HG03432 (cell line): ENCODE measurements around the gene COPG1.

Experiments
- ATAC-seq: cut with Tn5 transposase; IDR thresholded peaks from one replicate; pipeline ENCODE4 v1.9.1; 2021; ENCODE audit warnings: mild to moderate bottlenecking, moderate library complexity; ENCODE audit not compliant: unreplicated experiment

The COPG1 gene

DNA sequence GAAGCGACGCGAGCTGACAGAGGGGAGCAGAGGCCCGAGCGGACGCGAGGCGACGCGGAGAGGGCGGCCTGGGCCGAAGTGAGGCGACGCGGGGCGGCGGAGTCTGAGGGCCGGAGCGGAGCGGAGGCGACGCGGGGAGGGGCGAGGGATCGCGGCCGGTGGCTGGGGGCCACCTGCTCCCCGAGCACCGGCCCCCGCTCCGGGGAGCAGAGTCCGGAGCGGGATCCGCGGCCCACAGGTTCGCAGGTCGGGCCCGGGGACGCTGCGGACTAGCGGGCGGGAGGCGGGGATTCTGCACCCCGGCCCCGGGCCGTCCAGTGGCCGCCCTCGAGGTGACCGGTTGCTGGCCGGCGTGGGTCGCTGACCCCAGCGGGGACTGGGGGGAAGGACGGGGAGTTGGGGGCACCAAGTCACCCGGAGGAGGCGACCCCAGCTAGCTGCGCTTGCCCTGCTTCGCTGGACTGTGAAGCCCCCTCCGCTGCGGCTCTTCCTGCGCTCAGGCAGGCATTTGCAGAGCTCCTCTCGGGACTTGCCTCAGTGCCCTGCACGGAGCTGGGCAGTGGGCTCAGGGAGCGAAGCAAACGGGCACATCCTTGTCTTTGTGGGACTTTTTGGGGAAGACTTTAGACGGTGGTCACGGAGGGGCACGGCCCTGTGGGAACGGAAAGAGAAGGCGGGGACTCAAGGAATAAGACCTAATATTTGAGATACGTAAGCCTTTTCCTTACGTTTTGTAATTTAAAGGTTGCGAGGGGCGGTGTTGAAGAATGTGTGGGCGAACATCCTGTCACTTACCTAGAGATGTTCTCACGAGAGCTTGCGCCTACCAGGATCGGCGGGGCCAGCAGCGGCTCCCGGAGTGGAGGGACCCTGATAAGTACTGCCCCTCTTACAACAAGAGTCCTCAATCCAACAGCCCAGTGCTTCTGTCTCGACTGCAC lies 29.8 kb downstream of the COPG1 start:
- peak; percentile 2 for ATAC-seq

DNA sequence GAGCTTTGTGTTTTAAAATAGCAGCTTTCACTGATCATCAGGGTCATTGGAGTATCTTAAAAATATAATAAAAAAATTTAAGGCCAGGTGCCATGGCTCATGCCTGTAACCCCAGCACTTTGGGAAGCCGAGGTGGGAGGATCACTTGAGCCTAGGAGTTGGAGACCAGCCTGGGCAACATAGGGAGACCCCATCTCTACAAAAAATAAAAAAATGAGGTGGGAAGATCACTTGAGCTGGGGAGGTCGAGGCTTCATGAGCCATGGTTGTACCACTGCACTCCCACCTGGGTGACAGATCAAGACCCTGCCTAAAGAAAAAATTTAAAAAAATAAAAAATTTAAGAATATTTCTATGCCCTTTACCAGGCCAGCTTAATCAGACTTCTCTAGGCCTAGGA lies 30.8 kb downstream of the COPG1 start:
- ATAC-seq, result no peak

DNA sequence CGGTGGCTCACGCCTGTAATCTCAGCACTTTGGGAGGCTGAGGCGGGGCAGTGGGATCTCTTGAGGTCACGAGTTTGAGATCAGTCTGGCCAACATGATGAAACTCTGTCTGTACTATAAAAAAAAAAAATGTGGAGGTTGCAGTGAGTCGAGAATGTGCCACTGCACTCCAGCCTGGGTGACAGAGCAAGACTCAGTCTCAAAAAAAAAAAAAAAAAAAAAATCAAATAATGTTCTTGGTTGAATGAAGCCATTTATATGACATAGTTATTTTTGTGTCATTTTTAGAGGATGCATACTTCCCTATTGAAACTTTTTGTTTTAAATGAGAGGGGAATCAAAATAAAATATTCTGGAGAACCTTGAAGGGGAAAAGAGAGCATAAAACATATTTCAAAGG lies 32.3 kb downstream of the COPG1 start:
- ATAC-seq, result no peak

DNA sequence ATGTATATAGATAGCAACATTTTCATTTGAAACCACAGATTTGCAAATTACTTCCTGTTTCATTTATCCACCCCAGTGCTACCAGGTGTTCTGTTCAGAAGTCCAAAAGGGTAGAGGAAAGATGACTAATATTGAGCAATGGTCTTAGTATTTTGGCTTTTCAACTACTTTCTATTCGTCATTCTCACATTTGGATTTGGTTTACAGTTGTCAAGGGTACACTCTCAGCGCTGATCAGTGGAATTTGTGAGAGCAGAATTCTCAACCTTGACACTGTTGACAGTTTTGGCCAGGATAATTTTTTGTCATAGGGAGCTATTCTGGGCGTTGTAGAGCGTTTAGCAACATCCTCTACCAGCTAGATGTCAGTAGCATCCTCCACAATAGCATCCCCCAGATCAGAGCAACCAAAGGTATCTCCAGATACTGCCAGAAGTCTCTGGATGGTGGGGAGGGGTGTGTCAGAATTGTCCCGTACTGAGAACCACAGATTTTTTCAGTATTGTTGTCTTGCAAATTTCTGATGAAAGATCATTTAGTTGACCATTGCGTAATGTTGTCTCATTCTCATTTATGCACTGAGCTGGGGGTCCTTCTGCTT lies 33.4 kb downstream of the COPG1 start:
- ATAC-seq, result peak; percentile 76

DNA sequence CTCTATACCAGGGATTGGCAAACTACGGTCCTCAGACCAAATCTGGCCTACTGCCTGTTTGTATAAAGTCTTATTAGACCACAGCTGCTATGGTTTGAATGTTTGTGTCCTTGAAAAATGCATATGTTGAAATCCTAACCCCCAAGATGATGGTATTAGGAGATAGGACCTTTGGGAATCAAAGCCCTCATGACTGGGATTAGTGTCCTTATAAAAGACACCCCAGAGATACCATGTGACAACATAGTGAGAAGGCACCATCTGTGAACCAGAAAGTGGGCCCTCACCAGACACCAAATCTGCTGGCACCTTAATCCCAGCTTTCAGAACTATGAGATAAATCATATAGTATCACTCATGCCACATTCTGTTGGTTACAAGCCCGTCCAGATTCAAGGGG lies 36.7 kb downstream of the COPG1 start:
- no peak for ATAC-seq

DNA sequence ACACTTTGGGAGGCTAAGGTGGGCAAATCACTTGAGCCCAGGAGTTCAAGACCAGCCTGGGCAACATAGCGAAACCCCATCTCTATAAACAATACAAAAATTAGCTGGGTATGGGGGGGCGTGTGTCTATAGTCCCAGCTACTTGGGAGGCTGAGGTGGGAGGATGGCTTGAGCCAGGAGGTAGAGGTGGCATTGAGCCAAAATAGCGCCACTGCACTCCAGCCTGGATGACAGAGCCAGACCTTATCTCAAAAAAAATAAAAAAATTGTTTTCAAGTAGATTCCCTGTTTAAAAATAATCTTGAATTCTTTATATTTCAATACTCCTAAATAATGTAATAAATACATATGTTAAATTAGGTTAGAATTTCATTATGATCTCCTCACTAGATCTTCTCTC lies 39.0 kb downstream of the COPG1 start:
- ATAC-seq, result no peak

DNA sequence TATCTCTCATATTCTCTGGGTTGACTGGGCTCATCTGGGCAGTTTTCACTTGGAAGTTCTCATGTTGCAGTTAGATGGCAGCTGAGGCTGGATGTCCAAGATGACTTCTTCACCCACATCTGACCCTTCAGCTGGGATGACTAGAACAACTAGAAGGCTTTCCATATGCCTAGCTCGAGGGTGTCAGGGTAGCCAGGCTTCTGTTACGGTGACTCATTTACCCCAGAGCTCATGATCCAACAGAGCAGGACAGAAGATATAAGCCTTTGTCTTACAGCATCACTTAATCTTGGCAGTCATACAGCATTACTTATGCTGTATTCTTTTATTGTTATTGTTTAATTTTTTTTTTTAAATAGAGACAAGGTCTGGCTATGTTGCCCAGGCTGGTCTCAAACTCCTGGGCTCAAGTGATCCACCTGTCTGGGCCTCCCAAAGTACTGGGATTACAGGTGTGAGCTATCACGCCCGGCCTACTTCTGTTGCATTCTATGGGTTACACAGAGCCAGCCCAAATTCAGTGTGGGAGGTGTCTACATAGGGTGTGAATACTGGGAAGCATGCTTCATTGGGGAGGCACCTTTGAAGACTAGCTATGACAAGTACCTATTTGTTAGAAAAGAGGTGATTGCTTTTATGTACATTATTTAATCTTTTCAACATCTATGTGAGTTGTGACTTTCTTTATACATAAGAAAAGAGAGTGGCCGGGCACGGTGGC lies 40.0 kb downstream of the COPG1 start:
- no peak for ATAC-seq

DNA sequence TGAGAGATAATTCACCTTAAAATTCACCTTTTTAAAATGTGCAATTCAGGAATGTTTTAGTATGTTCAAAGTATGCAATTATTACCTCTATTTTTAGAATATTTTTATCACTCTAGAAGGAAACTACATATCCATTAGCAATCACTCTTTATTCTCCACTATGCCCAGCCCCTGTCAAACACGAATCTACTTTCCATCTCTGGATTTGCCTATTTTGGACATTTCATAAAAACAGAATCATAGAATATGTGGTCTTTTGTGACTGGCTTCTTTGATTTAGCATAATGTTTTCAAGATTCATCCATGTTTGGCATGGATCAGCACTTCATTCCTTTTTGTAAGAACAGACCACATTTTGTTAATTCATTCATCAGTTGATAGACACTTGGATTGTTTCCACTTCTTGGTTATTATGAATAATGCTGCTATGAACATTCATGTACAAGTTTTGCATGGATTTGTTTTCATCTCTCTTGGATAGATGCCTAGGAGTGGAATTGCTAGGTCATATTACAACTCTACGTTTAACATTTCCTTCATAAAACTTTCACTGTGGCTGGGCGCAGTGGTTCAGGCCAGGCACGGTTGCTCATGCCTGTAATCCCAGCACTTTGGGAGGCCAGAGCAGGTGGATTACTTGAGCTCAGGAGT lies 42.0 kb downstream of the COPG1 start:
- ATAC-seq, result no peak

DNA sequence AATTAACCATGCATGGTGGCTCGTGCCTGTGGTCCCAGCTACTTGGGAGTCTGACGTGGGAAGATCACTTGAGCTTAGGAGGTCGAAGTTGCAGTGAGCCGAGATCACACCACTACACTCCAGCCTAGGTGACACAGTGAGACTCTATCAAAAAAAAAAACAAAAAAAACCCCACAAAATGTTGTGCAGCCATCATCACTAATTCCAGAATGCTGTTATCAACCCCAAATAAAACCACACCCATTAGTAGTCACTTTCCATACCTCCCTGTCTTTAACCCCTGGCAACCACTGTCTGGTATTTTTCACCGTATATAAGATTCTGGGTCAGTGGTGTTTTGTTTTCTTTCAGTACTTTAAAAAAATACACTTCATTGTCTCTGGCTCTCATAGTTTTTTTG lies 45.9 kb downstream of the COPG1 start:
- no peak for ATAC-seq

DNA sequence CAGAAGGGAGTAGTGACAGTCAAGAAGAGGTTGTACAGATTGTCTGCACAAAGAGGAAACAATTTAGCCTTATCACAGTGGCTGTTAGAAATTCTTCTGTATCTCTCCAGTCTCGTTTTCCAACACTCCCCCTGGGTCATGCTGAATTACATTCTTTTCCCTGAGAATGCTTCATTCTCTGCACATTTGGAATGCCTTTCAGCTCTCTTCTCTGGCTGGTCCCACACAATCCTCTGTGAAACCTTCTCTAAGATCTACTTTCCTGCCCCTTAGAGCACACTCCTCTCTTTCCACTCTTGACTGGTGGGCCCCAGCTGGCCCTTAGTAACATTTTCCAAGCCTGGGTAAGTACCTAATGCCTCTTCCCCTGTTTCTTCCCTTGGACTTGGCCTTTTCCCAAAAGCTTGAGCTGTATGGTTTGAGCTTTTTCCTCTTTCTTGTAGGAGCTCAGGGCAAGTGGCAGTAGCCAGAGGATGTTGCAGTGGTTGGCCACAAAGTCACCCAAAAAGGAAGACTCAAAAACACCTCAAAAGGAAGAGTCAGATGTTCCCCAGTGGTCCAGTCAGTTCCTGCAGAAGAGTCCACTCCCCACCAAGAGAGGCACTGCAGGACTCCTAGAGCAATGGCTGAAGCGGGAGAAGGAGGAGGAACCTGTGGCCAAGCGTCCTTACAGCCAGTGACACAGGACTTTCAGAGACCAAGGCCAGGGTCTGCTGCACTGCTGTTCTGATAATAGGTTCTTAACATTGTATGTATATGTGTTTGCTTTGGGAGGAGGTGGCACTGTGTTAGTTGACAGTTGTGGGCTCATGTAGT lies 54.9 kb downstream of the COPG1 start:
- ATAC-seq, result no peak

DNA sequence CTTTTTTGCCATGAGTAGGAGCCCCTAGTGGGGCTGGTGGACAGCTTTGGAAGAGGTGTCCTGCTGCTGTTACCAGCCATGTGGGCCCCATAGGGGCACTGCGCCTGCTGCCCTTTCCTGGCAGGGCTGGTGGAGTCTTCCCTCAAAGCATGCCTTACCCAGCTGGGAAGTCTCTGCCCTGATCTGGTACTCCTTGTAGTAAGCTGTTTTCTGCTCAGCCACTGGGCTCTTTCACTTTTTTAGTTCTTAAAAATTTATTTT lies 55.5 kb downstream of the COPG1 start:
- ATAC-seq, result no peak

DNA sequence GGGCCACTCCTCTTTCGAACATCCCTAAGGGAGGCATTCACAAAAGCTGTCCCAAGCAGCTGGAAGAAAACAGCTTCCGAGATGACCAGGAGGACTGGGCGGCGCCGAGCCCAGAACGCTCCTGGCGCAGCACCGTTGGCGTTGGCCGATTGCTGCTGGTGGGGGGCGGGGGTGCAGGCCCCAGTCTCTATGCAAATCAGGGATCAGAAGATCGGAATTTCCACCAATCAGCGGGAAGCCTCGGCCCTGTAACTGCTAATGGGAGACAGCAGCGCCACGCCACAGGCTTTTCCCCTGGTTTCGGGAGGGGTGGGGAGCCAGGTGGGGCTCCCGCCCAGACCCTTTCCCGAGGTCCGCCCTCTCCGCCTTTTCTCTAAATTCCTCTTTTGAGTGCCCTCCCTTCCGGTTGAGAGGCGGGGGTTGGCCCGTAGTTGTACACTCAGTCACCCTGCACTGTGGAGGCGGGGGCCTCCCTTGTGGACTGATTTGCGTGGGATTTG lies 56.2 kb downstream of the COPG1 start:
- ATAC-seq, result peak; percentile 69

DNA sequence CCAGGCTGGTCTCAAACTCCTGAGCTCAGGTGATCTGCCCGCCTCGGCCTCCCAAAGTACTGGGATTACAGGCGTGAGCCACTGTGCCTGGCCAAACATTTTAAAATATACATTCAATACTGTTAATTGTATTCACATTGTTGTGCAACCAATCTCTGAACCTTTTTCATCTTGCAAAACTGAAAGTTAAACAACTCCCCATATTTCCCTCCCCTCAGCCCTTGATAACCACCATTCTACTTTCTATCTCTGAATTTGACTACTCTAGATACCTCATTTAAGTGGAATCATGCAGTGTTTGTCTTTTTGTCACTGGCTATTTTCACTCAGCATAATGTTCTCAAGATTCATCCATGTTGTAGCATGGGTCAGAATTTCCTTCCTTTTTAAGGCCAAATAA lies 59.2 kb downstream of the COPG1 start:
- no peak for ATAC-seq

DNA sequence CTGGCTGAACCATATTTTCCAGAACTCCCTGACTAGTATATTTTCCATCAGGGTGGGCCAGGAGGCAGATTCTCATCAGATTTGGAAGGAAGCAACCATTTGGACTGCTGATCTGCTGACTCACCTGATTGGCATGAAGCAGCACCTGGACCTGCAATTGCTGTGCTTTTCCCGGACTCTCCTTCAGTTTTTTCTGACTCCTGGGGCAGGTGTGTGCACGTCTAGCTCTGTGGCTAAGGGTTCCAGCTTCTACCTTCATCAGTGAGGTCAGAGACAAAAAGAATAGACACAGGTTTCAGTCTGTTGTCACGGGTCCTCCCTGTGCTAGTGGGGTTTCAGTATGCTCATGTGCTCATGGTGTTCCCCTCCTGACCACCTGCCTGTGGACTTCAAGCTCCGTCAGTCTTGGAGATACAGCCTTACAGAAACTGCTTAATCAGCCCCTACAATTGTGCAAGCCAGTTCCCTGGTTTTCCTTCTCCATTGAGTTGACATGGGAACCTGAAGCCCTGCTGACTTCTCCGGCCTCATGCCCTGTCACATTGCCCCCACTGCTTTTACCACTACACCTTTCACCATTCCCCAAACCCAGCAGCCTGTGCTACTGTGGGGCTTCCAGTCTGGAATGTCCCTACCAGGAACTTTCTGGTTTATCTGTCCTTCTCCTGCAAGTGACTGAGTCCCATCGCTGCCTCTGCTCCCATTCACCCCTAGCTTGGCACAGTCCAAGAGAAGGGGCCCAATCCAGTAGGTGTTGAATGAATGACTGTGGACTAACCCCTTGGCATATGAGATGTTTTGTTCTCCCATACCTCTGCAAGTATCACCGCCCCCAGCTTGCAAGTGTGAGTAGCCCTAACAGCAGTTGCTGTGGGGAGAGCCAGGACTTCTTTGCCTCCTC lies 61.0 kb downstream of the COPG1 start:
- ATAC-seq, result peak; percentile 30

DNA sequence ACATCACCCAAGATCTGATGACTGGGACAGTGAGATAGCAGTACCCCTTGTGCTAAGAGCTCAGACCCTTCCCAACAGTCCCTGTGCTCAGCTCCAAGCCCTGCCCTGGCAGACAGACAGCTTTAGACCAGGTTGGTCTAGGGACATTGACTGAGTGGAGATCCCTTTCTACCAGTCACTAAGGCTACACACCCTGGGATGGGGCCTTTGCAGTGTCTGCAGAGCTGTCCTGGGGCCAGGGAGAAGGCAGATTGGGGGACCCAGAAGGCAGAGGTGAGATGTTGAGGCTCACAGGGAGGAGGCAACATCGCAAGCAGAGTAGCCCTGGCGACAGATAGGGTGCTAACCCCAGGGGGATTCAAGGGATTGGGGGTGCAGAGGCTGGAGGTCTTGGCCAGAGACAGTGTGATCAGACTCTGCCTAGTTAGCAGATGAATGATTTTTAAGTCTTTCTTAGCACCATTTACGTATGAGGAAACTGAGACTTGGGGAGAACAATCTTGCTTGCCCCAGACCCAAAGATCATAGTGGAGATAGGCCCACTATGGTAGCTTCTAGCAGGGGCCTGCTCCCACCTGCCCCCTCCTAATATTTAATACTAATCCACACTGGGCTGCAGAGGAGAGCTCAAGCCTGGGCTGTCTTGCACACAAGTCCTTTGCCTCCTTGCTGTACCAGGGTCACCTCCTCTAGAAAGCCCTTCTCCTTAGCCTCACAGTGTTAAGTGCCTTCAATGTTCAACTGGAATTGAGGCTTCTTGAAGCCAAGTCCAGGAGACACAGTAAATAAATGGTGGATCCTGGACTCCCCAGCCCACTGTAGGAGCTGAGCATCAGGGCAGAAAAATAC lies 61.9 kb downstream of the COPG1 start:
- ATAC-seq, result no peak

DNA sequence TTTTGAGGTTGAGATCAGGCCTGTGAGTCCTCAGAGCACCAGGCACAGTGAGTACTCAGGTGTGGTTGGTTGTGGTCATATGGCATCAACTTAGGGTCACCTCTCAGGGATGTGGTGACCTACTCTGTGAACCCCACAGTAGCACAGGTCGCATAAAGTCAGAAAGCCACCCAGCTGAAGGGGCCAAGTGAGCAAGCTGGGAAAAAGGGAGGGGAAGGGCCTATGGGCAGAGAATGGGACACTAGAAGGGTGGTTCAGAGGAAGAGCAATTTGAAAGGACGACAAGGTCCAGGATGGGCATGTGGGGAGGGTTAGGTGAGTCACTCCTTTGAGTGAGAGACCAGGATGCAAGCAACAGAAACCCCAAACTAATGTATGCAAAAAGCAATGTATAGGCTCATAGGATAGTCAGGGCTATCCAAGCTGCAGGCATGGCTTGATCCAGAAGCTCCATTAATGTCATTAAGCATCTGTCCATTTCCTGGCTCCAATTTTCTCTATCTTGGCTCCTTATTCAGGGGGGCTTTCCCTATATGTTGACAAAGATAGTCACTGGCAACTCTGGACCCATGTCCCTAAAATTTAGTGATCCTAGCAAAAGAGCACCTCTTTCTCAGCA lies 62.7 kb downstream of the COPG1 start:
- no peak for ATAC-seq

DNA sequence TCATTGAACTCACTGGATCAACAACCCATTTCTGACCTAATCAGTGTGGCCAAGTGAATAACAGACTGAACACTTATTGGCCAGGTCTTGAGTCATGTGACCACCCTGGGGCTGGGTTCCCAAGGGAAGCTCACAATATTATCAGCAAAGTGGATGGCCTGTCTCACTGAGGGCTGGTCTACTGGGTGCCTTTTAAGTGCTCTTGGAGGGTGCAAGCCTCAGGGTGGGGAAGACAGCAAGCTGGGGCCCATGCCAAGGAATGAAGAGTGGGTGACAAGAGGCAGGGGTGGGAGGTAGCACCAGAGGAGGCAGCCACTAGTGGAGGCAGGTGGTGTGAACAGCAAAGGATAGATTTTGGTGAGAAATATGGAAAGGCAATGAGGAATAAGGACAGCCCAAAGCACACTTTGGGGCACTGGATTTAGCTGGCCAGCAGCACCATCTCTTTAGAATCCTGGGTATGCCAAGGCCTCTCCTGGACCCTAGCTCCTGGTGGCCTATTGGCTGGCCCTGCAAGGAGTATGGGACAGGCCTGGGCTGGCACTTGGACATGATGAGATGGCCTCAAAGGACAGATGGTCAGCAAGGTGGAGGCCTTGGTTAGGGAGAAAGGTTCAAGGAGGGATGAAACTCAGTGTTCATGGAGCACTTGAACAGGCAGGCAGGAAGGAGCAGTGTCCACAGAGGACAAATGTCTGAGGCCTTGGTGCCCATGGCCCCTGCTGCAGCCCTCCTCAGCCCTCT lies 63.4 kb downstream of the COPG1 start:
- no peak for ATAC-seq

DNA sequence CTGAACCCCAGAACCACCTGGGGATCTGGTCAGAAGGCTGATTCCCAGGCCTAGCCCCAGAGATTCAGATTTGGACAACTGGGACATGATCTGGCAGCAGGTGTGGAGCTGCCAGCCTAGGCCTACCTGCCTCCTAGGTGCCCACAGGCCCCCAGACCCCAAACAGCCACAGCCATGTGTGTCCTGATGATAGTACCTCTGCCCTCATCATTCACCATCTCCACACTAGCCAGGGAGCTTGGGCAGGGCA lies 63.9 kb downstream of the COPG1 start:
- no peak for ATAC-seq
